Fibroblast of the aortic adventitia (primary cell): ENCODE measurements around the gene EPN3. TPM values are rescaled to one million over a fixed set of nuclear protein-coding genes. Genes with fewer than 3 reads are reported as not detected.

Experiments used
- DNase-seq: peaks from one replicate; pipeline ENCODE4 v3.0.0-alpha.2; 2010; ENCODE audit warnings: low read depth
- H3K4me3 ChIP-seq: 2 replicates; pipeline ENCODE4 v1.5.1; 2011; ENCODE audit warnings: low read depth, mild to moderate bottlenecking, control low read depth, low read length, moderate library complexity
- total RNA-seq: library from RNA; depleted of rRNA; stranded (reverse); fragments of >200 nt; gene quantifications from 2 replicates; pipeline ENCODE4 v1.2.3, GENCODE V29; 2012; ENCODE audit warnings: low replicate concordance
- TF ChIP-seq, protein P1 (sequence below): IDR thresholded peaks from 2 replicates; pipeline ENCODE4 v1.5.1; 2011; ENCODE audit warnings: mild to moderate bottlenecking, low read length, control low read depth, inconsistent platforms; ENCODE audit not compliant: insufficient read depth

EPN3 gene
- total RNA-seq, 1 donor = not detected

DNA sequence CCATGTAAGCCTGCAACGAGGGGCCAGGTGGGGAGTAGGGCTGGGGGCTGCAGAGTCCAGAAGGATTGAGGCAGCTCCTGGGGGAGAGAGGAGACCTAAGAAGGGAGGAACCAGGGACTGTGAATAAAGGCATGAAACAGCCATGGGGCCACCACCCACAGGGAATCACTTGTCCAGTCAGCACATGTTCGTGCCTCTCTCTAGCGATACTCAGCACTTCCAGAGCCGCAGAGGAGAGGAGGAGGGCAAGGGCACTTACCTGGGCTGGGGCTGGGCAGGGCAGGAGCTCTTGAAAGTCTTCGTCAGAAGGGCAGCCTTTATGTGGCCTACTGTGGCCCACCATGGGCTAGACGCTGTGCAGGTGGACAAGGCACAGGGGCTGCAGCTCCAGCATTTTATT, 52.2 kb downstream of the EPN3 start:
- no peak for DNase-seq
- TF ChIP-seq, protein P1, sequence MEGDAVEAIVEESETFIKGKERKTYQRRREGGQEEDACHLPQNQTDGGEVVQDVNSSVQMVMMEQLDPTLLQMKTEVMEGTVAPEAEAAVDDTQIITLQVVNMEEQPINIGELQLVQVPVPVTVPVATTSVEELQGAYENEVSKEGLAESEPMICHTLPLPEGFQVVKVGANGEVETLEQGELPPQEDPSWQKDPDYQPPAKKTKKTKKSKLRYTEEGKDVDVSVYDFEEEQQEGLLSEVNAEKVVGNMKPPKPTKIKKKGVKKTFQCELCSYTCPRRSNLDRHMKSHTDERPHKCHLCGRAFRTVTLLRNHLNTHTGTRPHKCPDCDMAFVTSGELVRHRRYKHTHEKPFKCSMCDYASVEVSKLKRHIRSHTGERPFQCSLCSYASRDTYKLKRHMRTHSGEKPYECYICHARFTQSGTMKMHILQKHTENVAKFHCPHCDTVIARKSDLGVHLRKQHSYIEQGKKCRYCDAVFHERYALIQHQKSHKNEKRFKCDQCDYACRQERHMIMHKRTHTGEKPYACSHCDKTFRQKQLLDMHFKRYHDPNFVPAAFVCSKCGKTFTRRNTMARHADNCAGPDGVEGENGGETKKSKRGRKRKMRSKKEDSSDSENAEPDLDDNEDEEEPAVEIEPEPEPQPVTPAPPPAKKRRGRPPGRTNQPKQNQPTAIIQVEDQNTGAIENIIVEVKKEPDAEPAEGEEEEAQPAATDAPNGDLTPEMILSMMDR = no peak
- H3K4me3 ChIP-seq = no peak overlapping the region

DNA sequence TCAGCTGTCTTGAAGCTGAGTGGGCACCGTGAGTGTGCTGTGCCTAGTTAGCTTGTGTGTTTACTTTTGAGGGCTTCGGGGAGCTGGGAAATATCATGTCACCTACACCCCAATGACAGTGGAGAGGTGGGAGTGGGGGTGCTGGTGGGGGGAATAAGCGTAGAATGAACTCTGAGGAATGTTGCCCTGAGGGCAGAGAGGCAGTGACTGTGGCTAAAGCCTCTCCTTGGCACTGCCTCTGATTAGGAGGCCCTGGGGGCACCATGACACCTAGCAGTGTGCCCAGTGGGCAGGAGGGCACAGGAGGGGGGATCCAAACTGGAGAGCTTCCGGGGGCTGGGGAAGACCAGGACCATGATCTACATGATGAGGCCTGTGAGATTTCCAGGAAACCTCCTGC, 52.8 kb downstream of the EPN3 start:
- TF ChIP-seq, protein P1 = no peak
- H3K4me3 ChIP-seq = no peak overlapping the region
- no peak for DNase-seq

GRCh38 chr17:50585891-50586290, 53.4 kb downstream of the EPN3 start:
- no peak overlapping the region for H3K4me3 ChIP-seq
- TF ChIP-seq, protein P1 = no peak
- no peak for DNase-seq

DNA sequence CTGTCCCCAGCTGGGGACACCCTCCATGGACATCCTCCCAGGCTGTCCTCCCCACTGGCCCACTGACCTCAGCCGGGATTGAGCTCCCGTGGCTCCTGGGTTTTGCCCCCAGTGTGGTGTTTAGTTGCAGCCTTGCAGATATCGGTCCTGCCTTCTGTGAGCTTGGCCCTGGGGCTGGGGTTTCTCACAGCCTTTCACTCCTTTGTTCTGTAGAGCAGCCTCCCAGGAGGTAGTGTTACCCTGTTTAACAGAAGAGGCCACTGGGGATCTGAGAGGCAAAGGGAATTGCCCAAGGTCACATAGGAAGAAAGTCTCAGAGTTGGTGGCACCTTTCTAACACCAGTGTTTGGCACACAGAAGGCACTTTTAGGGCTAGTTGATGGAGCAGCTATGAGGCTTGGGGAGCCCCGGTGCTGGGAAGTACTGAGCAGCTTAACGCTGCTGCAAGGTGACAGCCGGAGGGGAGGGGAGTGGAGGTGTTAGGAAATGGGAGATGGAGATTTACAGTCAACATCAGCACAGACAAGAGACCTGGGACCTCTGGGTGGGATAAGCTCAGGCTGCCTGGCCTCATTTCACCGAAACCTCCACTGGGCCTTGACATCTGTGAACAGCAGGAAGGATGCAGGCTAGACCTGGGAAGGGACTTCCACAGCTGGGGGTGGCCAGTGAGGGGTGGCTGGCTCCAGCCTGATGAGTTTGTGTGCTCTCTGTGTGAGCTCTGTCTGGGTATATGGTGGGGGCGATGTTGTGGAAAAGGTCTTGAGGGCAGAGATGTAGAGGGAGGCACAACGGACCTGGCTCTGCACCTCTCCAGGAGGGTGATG, 54.1 kb downstream of the EPN3 start:
- TF ChIP-seq, protein P1 = no peak
- no peak overlapping the region for H3K4me3 ChIP-seq
- DNase-seq = no peak

DNA sequence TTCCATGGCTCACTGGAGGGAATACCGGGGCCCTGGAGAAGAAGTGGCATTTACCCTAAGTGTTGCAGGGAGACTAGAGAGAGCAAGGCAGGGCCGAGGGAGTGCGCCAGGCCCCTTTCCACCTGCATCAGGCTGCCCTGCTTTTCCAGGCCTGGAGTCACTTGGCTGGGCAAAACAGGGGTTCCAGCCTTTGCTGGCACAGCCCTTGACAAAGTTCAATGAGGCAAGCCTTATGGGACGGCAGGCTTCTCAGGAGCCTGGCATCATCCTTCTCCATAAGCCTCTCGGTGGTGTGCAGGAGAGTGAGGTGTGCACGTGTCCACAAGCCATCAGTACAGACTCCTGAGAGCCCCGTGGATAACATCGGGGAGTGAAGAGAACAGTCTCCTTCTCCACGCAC, 55.0 kb downstream of the EPN3 start:
- no peak overlapping the region for H3K4me3 ChIP-seq
- TF ChIP-seq, protein P1 = no peak
- no peak for DNase-seq

DNA sequence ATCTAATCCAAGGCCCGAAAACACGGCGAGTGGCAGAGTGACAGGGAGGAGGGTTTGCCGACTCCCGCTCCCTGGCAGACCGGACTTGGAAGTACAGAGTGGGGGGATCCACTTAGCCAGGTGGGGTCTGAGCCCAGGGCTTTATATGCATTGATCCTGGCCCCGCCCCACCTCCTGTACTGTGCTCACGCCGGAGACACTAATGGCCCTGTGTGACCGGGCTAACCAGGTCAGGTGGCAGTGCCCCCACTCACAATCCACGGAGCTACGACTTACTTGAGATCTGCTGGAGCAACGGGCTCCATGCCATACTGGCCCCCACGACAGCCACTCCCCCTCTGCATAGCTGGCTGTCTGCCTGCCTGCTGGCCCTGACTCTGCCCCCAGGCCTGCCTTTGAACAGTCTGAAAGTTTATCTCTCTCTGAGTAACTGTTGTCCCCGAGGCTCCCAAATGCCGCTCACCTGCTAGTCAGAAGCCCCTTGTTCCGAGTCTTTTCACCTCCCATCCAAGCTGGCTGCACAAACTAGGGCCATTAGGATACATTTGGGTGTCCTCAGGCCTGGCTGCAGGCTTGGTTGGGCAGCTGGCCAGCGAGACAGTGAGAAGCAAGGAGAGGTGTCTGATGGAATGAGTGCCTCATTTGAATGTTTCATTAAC, 56.0 kb downstream of the EPN3 start:
- DNase-seq = no peak
- H3K4me3 ChIP-seq = no peak overlapping the region
- TF ChIP-seq, protein P1 = no peak
